ENCODE data around the gene LHFPL6. TPM values are rescaled to one million over a fixed set of nuclear protein-coding genes. Genes with fewer than 3 reads are reported as not detected.

Gene LHFPL6
- total and polyA plus RNA-seq, 2 experiments from 2014 or later = 7.8 to 9.5 TPM

- no peak overlapping the region for H2AFZ ChIP-seq
- H3K79me2 ChIP-seq (replicated peaks; ENCODE audit: insufficient read depth) = no peaks in the 10 kb centered on the region
- H3K9me2 ChIP-seq (ENCODE audit: insufficient read depth) = 0 out of 2 replicates have a peak, but pooled peaks cover 7% of the 10 kb centered on the region
- no peak for TF ChIP-seq ZNF331 (CRISPR knock-in tag; IDR thresholded peaks at IDR 0.05; ENCODE audit: low read depth)
- no peak for TF ChIP-seq NANOG (IDR thresholded peaks at IDR 0.05; ENCODE audit: borderline replicate concordance)
- no peak for TF ChIP-seq EZH2phosphoT487 (IDR thresholded peaks at IDR 0.05; ENCODE audit: unreplicated experiment)
- TF ChIP-seq STAT1 (IDR thresholded peaks at IDR 0.05; ENCODE audit: unreplicated experiment) = no peak
- no peak for TF ChIP-seq JUNB (IDR thresholded peaks at IDR 0.05; ENCODE audit: unreplicated experiment)
- no peak for ATAC-seq
- no peak overlapping the region for H3K27ac ChIP-seq (ENCODE audit: low read depth)
- Mint-ChIP-seq H3K36me3 (ENCODE audit: low read depth) (peaks cover 20% of the 10 kb centered on the region), H3K4me3 (no peak overlapping the region), H3K9me3 (peaks cover 27% of the 10 kb centered on the region), H3K4me1 (no peaks in the 10 kb centered on the region), H3K27me3 (ENCODE audit: insufficient read depth, low read depth, poor library complexity) (no peaks in the 10 kb centered on the region), H3K27ac (no peak overlapping the region)
- no peaks in the 10 kb centered on the region for H3K4me1 ChIP-seq (ENCODE audit: insufficient read depth)
- H4K20me1 ChIP-seq (replicated peaks; ENCODE audit: insufficient read depth) = no peaks in the 10 kb centered on the region
- no peaks in the 10 kb centered on the region for H3K27me3 ChIP-seq (ENCODE audit: insufficient read depth)
- no peak overlapping the region for H3K4me3 ChIP-seq
- peaks cover 2% of the 10 kb centered on the region; the same call in 1 of the 2 replicates for H3K36me3 ChIP-seq (ENCODE audit: insufficient read depth)
- no peak overlapping the region for H3K4me2 ChIP-seq
- H3F3A ChIP-seq (replicated peaks; ENCODE audit: low read depth) = no peaks in the 10 kb centered on the region
- no peak for DNase-seq (ENCODE audit: low spot score)
These were observed 304.0 kb downstream of the LHFPL6 start for GRCh38 chr13:39298951-39299350.

GRCh38 chr13:39297664-39298171 is 305.3 kb downstream of the LHFPL6 start:
- H3K4me1 Mint-ChIP-seq = no peaks in the 10 kb centered on the region
- no peak for ATAC-seq
- no peak for DNase-seq (ENCODE audit: low spot score)
- H3K27me3 Mint-ChIP-seq (ENCODE audit: insufficient read depth, low read depth, poor library complexity) = no peaks in the 10 kb centered on the region
- H3K4me3 Mint-ChIP-seq = no peak overlapping the region
- Histone ChIP-seq H3K79me2 (replicated peaks; ENCODE audit: insufficient read depth) (no peaks in the 10 kb centered on the region), H3K27me3 (ENCODE audit: insufficient read depth) (no peaks in the 10 kb centered on the region), H3K4me1 (ENCODE audit: insufficient read depth) (no peaks in the 10 kb centered on the region), H3K9me2 (ENCODE audit: insufficient read depth) (0 out of 2 replicates have a peak, but pooled peaks cover 5% of the 10 kb centered on the region), H3K4me2 (no peak overlapping the region), H2AFZ (no peak overlapping the region), H3F3A (replicated peaks; ENCODE audit: low read depth) (no peaks in the 10 kb centered on the region), H3K4me3 (no peak overlapping the region), H3K27ac (ENCODE audit: low read depth) (no peak overlapping the region), H3K36me3 (ENCODE audit: insufficient read depth) (peaks cover 2% of the 10 kb centered on the region; the same call in 1 of the 2 replicates), H4K20me1 (replicated peaks; ENCODE audit: insufficient read depth) (no peaks in the 10 kb centered on the region)
- peaks cover 20% of the 10 kb centered on the region for H3K36me3 Mint-ChIP-seq (ENCODE audit: low read depth)
- peaks cover 27% of the 10 kb centered on the region for H3K9me3 Mint-ChIP-seq
- H3K27ac Mint-ChIP-seq = no peak overlapping the region
- TF ChIP-seq NANOG (IDR thresholded peaks at IDR 0.05; ENCODE audit: borderline replicate concordance) (no peak), CREB1 (CRISPR knock-in tag; IDR thresholded peaks at IDR 0.05; ENCODE audit: low read depth) (no peak), JUNB (IDR thresholded peaks at IDR 0.05; ENCODE audit: unreplicated experiment) (no peak), CTCF (conservative IDR thresholded peaks at IDR 0.05; ENCODE audit: low read depth in 2 of 2) (no peak), ZNF331 (CRISPR knock-in tag; IDR thresholded peaks at IDR 0.05; ENCODE audit: low read depth) (no peak), EZH2 (IDR thresholded peaks at IDR 0.05; ENCODE audit: low read depth, unreplicated experiment) (no peak), POLR2AphosphoS5 (IDR thresholded peaks at IDR 0.05; ENCODE audit: low read depth) (no peak), STAT1 (IDR thresholded peaks at IDR 0.05; ENCODE audit: unreplicated experiment) (no peak), REST (IDR thresholded peaks at IDR 0.05; ENCODE audit: unreplicated experiment) (no peak)

Data from GM23338 (cell line).